Retina (tissue), 1 donor: ENCODE measurements around the gene CFD.

ENCODE experiments used
- DNase-seq: peaks from one replicate; pipeline ENCODE4 v3.0.0-alpha.2; 2016

CFD gene

DNA sequence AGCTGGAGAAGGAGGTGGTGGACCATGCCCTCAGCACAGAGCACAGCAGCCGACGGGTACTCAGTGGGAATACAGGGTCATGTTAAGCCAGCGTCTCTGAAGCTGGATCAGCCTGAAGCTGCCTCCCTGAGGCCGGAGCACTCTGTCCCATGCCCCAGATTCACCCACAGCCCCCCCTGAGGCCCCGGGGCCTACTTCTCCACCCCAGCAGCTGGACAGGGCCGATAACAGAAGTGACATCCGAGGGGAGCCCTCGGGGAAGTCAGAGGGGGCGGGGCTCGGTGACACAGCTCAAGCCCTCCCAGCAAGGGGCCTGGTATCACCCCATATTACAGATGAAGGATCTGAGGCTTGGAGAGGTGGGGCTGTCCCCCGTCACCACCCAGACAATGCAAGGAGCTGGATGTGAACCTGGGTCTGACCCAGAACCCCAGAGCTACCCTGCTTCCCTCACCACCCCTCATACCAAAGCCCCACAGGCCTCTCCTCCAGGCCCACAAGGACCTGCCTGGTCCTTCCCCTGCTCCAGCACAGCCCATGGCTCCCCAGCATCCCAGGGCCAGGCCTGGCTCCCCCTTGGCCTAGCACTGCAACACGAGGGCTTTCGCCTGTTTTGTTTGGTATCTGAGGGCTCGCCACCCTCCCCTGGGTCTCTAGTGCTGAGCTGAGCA is 47.9 kb downstream of the CFD start:
- no peak for DNase-seq

DNA sequence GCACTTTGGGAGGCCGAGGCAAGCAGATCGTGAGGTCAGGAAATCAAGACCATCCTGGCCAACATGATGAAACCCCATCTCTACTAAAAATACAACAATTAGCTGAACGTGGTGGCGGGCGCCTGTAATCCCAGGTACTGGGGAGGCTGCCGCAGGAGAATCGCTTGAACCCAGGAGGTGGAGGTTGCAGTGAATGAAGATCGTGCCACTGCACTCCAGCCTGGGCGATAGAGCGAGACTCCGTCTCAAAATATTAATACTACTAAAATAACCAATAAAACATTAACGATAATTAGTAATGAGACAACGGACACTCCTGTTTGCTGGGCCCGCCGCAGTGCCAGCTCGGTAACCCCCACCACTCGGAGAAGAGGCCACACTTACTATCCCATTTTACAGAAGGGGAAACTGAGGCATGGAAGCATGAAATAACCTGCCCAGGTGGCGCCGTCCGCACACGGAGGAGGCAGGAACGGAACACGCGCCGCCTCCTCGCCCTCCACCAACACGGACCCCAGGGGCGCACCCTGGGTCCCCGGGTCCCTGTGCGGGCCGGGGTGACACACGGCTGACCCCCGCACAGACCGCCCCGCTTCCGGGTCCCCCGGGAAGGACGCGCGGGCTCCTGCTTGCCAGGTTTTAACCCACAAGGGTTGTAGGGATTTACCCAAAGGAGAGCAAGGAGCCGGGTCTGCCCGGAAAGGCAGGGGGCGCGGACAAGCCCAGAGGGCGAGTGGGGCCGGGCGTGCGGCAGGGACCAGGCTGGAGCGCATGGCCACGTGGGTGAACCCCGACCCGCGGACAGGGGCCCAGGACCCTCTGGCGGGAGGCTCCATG is 52.0 kb downstream of the CFD start:
- no peak for DNase-seq

- no peak for DNase-seq
Measured at GRCh38 chr19:912181-913079, 53.0 kb downstream of the CFD start.
